HFFc6 (cell line): ENCODE data around the gene VCPKMT. TPM values are rescaled to one million over a fixed set of nuclear protein-coding genes. Genes with fewer than 3 reads are reported as not detected.

ENCODE experiments used
- DNase-seq: peaks from one replicate; pipeline ENCODE4 v3.0.0-alpha.2; 2018
- H3K27ac Mint-ChIP-seq: 2 replicates; pipeline ENCODE4 v1.8.0; 2020; ENCODE audit warnings: mild to moderate bottlenecking, mixed read lengths
- H3K27me3 Mint-ChIP-seq: 2 replicates; pipeline ENCODE4 v1.8.0; 2021; ENCODE audit warnings: mild to moderate bottlenecking, moderate library complexity, mixed read lengths; ENCODE audit not compliant: insufficient read depth
- H3K36me3 Mint-ChIP-seq: 2 replicates; pipeline ENCODE4 v1.8.0; 2021; ENCODE audit warnings: low read depth, mixed read lengths
- H3K4me1 Mint-ChIP-seq: 2 replicates; pipeline ENCODE4 v1.8.0; 2020; ENCODE audit warnings: low read depth, mixed read lengths
- H3K4me3 Mint-ChIP-seq: 2 replicates; pipeline ENCODE4 v1.8.0; 2020; ENCODE audit warnings: mild to moderate bottlenecking, moderate library complexity, mixed read lengths
- H3K9me3 Mint-ChIP-seq: 2 replicates; pipeline ENCODE4 v1.8.0; 2020; ENCODE audit warnings: mild to moderate bottlenecking, mixed read lengths
- total RNA-seq, 6 experiments: library from RNA; stranded (reverse); fragmentation: NEBNext Ultra II Directional; extraction: Animal tissue kit (Norgen Biotek cat#: 25700); gene quantifications; 2 replicates in 1 of 6; 3 replicates in 5 of 6; pipeline ENCODE4 v1.2.3, GENCODE V29; 2021
- TF ChIP-seq, protein P1 (sequence below): fragments of 200-600 bp; sonication (generic); IDR thresholded peaks from 2 replicates; pipeline ENCODE4 v1.5.0; 2021; ENCODE audit warnings: antibody characterized with exemption, mild to moderate bottlenecking

Gene VCPKMT
- total RNA-seq, 6 experiments from 2014 or later: 4.6 to 6.2 (median 5.4) TPM

- TF ChIP-seq, protein P1, sequence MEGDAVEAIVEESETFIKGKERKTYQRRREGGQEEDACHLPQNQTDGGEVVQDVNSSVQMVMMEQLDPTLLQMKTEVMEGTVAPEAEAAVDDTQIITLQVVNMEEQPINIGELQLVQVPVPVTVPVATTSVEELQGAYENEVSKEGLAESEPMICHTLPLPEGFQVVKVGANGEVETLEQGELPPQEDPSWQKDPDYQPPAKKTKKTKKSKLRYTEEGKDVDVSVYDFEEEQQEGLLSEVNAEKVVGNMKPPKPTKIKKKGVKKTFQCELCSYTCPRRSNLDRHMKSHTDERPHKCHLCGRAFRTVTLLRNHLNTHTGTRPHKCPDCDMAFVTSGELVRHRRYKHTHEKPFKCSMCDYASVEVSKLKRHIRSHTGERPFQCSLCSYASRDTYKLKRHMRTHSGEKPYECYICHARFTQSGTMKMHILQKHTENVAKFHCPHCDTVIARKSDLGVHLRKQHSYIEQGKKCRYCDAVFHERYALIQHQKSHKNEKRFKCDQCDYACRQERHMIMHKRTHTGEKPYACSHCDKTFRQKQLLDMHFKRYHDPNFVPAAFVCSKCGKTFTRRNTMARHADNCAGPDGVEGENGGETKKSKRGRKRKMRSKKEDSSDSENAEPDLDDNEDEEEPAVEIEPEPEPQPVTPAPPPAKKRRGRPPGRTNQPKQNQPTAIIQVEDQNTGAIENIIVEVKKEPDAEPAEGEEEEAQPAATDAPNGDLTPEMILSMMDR: no peak
- no peaks in the 10 kb centered on the region for H3K27me3 Mint-ChIP-seq
- DNase-seq: no peak
- no peaks in the 10 kb centered on the region for H3K9me3 Mint-ChIP-seq
- H3K4me1 Mint-ChIP-seq: peaks cover 18% of the 10 kb centered on the region
- H3K4me3 Mint-ChIP-seq: no peak overlapping the region
- no peak overlapping the region for H3K27ac Mint-ChIP-seq
- no peaks in the 10 kb centered on the region; the same call in 1 of the 2 replicates for H3K36me3 Mint-ChIP-seq
Observed at GRCh38 chr14:50088731-50089130, 27.6 kb downstream of the VCPKMT start.

- TF ChIP-seq, protein P1: no peak
- Mint-ChIP-seq H3K36me3 (no peaks in the 10 kb centered on the region; the same call in 1 of the 2 replicates), H3K4me1 (peaks cover 22% of the 10 kb centered on the region), H3K27me3 (no peaks in the 10 kb centered on the region), H3K9me3 (no peaks in the 10 kb centered on the region), H3K27ac (no peak overlapping the region), H3K4me3 (no peak overlapping the region)
- no peak for DNase-seq
Observed at GRCh38 chr14:50088117-50088515, 28.3 kb downstream of the VCPKMT start.

DNA sequence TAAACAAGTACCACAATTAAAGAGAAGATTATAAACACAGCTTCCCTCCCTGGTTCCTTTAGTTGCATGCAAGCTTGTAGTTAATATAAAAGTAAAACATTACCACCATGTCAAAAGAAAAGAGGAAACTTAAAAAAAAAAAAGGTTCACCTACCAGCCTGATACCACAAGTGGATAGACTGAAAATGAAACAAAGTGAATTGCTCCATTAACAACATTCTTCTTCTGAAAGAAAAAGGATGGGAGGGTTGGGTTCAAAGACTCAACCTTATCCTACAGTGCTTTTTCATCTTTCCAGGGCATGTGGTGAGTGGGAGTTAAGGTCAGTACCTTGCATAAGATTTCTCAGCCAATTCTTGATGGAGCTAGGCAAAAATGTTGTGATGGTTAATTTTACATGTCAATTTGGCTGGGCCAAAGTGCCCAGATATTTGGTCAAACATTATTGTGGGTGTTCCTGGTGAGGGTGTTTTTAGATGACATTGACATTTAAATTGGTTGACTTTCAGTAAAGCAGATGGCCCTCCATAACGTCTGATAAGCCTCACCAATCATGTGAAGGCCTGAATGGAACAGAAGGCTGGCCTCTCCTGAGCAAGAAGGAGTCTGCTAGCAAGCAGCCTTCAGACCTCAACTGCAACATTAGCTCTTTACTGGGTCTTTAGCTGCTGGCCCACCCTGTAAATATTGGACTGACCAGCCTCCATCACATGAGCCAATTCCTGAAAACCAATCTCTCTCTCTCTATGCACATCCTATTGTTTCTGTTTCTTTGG is 28.8 kb downstream of the VCPKMT start:
- Mint-ChIP-seq H3K4me3 (no peak overlapping the region), H3K9me3 (no peaks in the 10 kb centered on the region), H3K4me1 (peaks cover 24% of the 10 kb centered on the region), H3K27me3 (no peaks in the 10 kb centered on the region), H3K27ac (no peak overlapping the region), H3K36me3 (no peaks in the 10 kb centered on the region; the same call in 1 of the 2 replicates)
- DNase-seq: no peak
- TF ChIP-seq, protein P1: no peak

GRCh38 chr14:50086321-50086711 is 30.1 kb downstream of the VCPKMT start:
- Mint-ChIP-seq H3K27ac (peak overlapping the region; percentile 41; the same call in 1 of the 2 replicates), H3K27me3 (no peaks in the 10 kb centered on the region), H3K9me3 (no peaks in the 10 kb centered on the region), H3K4me3 (no peak overlapping the region), H3K4me1 (peaks cover 30% of the 10 kb centered on the region), H3K36me3 (no peaks in the 10 kb centered on the region; the same call in 1 of the 2 replicates)
- TF ChIP-seq, protein P1: no peak
- no peak for DNase-seq

GRCh38 chr14:50085570-50086320 is 30.6 kb downstream of the VCPKMT start:
- no peak overlapping the region for H3K4me3 Mint-ChIP-seq
- no peaks in the 10 kb centered on the region for H3K9me3 Mint-ChIP-seq
- peak overlapping the region; percentile 41; the same call in 1 of the 2 replicates for H3K27ac Mint-ChIP-seq
- no peaks in the 10 kb centered on the region; the same call in 1 of the 2 replicates for H3K36me3 Mint-ChIP-seq
- peaks cover 30% of the 10 kb centered on the region for H3K4me1 Mint-ChIP-seq
- peak; percentile 78 for DNase-seq
- TF ChIP-seq, protein P1: no peak
- H3K27me3 Mint-ChIP-seq: no peaks in the 10 kb centered on the region
